GM18873 (cell line): ENCODE results near the gene SYNE1.
A peak's percentile ranks its signal among the peaks of the same experiment; 100 is the strongest.

Source experiments
- ATAC-seq: cut with Tn5 transposase; IDR thresholded peaks from one replicate; pipeline ENCODE4 v1.9.1; 2021; ENCODE audit warnings: mild to moderate bottlenecking, moderate library complexity, moderate number of reproducible peaks; ENCODE audit not compliant: unreplicated experiment, low FRiP score

SYNE1 gene

DNA sequence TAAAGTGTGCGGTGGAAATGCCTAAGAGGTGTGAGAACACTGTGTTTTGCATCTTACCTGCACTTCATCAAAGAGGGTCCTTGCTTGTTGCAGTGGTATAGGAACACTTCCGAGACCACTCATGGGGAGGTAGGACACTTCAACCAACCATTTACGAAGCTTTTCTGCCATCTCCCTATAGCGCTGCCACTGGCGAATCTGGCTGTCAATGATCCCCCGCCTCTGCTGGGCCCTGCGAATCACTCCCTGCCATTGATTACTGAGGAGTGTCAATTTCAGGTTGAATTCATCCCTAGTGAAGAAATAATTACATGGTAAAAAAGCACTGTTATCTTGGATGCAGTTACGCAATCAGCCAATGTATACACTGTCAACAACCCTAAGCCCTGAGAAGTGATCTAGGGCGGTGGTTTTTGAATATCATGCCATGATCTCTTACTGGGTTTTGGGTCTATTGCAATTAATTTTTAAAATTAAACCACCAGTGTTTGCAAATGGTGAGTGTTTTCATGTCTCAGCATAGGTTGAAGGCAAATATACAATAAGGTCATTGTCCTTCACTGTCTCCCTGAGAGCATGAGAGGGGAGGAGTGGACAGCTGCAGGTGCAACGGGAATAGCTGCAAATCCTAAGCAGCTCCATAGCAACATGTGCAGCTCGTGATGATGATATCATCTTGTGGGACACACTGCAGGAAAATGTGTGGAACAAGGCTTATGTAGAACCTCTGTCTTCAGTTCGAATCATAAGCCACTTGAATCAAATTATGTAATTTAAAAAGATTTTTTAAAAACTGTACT lies 429.0 kb downstream of the SYNE1 start:
- no peak for ATAC-seq

DNA sequence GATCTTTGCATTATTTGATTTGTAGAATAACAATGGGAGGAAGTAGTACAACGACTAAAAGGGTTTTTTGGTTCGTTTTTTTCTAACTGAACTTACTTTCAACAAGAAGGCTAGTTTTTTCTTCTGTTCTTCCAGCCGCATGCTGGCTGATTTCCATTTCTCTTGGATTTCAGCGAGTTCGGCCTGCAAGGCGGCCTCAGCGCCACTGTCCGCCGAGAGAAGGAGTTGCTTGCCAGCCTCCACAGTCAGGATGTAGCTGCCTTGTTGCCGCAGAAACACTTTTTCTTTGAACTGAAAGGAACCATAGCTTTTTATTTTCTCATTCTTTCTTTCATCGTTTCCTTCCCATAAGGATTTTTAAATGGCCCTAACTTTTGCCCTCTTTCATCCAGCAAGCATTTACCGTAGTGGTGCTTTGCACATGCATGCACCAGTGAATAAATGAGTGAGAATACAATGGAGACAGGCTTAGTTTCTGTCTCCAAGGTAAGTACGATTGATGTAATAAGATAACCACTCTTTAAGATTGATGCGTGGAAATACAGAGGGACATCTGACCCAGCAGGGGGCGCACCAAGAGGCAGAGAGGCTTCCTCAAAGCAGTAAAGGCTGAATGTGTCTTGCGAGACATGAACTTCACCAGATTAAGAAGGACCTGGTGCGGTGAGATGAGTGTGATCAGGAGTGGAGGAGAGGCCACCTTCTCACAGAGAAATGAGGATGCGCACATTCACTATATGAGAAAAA lies 430.9 kb downstream of the SYNE1 start:
- no peak for ATAC-seq

- no peak for ATAC-seq
Measured at GRCh38 chr6:152204591-152204990, 432.6 kb downstream of the SYNE1 start.

DNA sequence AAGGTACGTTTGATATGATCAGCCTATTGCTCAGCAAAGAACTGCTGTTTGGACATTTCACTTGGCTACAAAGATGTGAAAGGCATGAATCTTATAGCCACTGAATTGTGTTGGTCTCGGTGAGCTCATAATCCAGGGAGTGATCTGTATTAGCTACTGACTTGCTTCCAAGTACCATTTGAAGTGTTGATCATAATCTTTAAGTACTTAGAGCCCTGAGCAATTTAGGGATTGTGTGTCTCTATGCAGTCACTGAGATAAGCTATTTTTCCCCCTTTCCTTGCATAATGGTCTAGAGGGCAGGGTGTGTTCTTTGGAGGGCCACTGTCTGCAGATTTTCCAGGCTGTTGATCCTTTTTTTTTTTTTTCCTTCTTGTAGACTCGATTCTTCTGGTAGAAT lies 436.0 kb downstream of the SYNE1 start:
- no peak for ATAC-seq

GRCh38 chr6:152195896-152196295 lies 441.3 kb downstream of the SYNE1 start:
- no peak for ATAC-seq

DNA sequence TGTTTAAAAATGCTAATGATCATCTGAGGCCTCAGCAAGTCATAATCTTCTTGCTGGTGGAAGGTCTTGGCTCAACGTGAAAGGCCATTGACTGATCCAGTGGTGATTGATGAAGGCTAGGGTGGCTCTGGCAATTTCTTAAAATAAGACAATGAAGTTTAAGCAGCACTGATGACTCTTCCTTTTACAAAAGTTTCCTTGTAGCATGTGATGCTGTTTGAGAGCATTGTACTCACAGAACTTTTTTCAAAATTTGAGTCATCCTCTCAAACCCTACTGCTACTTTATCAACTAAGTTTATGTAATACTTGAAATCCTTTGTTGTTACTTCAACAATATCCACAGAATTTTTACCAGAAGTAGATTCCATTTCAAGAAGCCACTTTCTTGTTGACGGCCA lies 447.4 kb downstream of the SYNE1 start:
- ATAC-seq = no peak

GRCh38 chr6:152188011-152188410 lies 449.2 kb downstream of the SYNE1 start:
- ATAC-seq = no peak

DNA sequence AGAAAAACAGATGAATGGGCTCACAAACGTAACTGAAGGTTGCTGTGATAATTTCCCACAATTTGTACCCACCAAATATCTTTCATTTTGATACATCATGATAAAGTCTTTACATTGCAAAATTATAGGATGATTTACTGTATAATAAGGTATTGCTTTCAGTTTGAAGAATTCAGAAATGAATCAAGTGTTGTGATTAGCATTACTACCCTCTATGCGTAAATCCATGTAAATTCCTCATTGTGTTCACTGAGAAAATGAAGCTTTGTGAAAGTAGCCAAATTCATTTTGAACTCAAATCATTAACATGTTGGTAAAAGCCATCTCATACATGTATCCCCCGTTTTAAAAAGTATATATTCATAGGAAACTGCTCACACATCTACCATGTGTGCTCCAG lies 450.3 kb downstream of the SYNE1 start:
- no peak for ATAC-seq

DNA sequence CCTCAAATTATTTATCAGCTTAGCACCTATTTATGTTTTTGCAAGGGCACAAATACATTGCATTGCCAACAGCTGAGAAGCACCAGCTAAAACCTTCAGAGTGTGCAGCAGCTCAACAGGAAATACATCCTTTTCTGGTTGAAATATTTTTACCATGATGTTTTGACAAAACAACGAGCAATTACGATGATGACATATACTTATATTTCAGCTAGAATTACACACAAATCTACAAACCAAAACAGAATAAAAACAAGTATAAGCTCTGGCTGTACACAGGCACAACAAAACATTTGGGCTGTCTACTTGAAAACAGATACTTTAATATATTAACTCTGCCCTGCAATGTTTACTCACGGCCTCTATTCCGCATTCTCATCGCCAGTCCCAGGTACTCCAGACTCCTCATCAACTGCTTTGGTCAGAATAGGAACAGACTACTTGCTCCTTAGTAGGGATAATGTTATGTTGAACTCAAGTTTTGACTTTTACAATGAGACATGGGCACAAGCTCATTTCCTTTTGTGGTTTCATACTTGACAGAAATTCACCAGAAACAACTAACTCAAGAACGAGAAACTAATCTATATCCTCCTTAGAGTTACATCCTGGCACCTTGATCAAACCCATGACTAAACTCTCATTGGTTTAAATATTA lies 452.1 kb downstream of the SYNE1 start:
- peak; percentile 79 for ATAC-seq

DNA sequence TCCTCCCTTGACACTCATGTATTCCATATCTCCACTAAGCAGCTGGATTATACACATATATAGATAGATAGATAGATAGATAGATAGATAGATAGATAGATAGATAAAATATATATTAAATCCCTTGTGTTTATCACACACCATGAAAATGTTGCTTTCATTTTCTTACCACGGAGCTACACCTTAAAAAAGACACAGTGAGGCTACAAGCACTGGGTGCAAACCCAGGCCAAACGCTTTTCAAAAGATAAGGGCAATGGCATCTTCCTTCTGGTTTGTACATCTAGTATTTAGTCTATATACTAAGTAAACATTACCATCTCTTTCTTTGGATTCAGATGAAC lies 452.6 kb downstream of the SYNE1 start:
- peak; percentile 36 for ATAC-seq

- ATAC-seq = no peak
Measured at GRCh38 chr6:152180601-152181000, 456.6 kb downstream of the SYNE1 start.

- no peak for ATAC-seq
Measured at GRCh38 chr6:152176268-152176667, 460.9 kb downstream of the SYNE1 start.

- ATAC-seq = no peak
Measured at GRCh38 chr6:152173957-152174356, 463.2 kb downstream of the SYNE1 start.

DNA sequence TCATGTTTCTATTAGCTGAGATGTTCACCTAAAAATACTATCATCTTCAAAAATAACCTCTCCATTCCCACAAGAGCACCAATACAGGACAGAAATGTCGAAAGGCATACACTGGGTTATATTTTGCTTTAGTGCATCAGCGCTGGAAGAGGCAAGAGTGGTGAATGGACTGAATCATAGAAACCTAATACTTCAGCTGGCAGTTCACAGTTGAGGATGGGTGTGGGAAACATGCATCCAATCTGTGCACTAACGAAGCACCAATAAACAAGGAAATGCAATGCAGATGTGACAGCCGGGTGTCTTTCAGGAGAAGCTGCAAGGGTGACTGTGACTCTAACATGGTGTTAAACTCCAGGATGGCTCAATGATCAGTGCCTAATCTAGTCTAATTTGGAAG lies 463.8 kb downstream of the SYNE1 start:
- no peak for ATAC-seq

DNA sequence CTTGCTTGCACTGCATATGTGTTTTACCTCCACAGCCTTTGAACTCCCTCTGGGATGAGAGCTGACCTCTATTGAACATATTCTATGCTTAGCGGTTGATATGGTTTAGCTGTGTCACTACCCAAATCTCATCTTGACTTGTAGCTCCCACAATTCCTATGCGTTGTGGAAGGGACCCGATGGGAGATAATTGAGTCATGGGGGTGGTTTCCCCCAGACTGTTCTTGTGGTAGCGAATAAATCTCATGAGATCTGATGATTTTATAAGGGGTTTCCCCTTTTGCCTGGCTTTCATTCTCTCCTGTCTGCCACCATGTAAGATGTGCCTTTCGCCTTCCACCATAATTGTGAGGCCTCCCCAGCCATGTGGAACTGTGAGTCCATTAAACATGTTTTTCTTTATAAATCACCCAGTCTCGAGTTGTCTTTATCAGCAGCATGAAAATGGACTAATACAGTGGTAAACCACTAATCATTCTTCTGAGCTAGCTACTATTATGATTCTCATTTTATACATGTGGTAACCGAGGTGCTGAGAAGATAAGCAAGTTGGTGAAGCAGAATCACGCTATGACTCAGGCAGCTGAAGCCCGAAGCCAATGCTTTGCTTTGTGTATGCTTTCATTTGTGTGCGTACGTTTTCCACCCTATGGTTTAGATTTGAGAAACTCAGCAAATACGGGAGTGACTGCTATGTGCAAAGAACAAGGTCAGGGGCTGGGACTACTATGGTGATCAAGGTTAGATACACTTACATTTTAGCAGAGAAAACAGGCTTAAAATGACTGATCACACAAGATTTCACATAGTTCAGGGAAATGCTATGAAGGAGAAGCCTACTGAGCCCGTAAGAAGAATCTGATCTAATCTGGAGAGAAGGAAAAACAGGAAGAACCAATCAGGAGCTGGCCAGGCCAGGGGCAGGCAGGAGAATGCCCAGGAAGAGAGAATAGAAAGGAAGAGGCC lies 466.2 kb downstream of the SYNE1 start:
- peak; percentile 96 for ATAC-seq

GRCh38 chr6:152170313-152170701 lies 466.9 kb downstream of the SYNE1 start:
- no peak for ATAC-seq

DNA sequence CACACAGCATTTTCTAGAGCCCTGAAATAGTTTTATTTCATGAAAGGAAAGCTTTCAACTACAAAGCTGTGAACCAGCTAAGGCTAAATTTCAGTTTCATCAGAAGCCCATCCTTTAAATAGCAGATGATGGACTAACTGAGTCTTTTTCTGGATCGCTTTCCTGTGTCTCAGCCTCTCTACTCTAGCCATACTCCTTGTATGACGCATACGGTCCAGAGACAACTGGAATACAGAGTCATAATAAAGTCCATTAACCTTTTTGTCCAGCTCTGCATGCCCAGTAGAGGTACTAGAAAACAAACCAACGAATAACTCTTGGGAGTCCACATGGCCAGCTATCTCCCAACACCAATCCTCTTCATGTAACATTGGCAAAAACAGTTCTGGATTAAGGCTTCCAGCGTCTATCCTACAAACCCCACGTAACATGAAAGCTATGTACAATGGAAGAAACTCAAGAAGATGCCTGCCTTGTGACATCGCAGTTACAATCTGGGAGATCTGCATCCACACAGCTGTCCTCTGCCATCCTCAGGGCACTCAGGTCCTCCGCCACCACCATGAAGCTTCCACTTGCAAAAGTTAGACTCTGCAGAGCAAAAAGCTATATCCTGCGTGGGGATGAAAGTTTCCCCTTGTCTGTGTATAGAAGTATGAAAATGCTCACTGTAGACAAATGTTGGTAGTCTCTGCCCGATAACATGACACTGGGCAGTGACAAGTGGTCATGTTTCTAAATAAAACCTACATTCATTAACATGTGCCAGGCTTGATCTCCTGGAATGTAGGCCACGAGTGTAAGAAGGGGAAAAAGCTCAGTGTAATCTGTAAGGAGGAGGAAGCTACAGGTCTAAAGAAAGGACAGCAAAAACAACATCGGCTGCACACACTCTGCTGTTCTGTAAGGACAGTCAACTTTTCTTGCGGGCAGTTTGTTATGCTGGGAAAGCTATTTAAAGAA lies 469.2 kb downstream of the SYNE1 start:
- ATAC-seq = no peak

GRCh38 chr6:152166897-152167296 lies 470.3 kb downstream of the SYNE1 start:
- no peak for ATAC-seq

GRCh38 chr6:152166497-152166896 lies 470.7 kb downstream of the SYNE1 start:
- no peak for ATAC-seq
